ENCODE measurements around the gene TMEM11. TPM values are rescaled to one million over a fixed set of nuclear protein-coding genes. Genes with fewer than 3 reads are reported as not detected.

The TMEM11 gene
- total and polyA plus RNA-seq, 10 donors: 14.2 to 25.0 (median 20.3) TPM

DNA sequence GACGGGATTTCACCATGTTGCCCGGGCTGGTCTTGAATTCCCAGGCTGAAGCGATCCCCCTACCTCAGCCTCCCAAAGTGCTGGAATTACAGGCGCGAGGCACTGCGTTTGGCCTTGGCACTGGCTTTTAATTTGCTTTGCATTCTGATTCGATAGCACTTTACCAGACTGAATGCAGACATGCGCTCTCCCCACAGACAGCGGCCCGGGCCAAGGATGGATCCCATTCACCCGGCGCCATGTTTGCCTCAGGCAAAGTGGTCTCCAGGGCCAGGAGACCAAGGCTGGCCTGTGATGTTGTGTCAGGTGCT, 45.5 kb downstream of the TMEM11 start:
- no peak for TF ChIP-seq POLR2A (IDR thresholded peaks at IDR 0.05)
- TF ChIP-seq, protein P1, sequence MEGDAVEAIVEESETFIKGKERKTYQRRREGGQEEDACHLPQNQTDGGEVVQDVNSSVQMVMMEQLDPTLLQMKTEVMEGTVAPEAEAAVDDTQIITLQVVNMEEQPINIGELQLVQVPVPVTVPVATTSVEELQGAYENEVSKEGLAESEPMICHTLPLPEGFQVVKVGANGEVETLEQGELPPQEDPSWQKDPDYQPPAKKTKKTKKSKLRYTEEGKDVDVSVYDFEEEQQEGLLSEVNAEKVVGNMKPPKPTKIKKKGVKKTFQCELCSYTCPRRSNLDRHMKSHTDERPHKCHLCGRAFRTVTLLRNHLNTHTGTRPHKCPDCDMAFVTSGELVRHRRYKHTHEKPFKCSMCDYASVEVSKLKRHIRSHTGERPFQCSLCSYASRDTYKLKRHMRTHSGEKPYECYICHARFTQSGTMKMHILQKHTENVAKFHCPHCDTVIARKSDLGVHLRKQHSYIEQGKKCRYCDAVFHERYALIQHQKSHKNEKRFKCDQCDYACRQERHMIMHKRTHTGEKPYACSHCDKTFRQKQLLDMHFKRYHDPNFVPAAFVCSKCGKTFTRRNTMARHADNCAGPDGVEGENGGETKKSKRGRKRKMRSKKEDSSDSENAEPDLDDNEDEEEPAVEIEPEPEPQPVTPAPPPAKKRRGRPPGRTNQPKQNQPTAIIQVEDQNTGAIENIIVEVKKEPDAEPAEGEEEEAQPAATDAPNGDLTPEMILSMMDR (IDR thresholded peaks at IDR 0.05 in 8 of 11, conservative IDR thresholded peaks at IDR 0.05 in 3 of 11): no peak
- no peak for TF ChIP-seq POLR2AphosphoS5 (IDR thresholded peaks at IDR 0.05)
- 96 to 99% (median 98%) methylated on average over 12 of the region's 12 CpGs for WGBS, 5 donors
- intact Hi-C loops (cut with DNase I; ENCODE audit: low total_unique reads): no loop called here
- Histone ChIP-seq H3K4me3 (no peak overlapping the region), H3K9me3 (no peaks in the 10 kb centered on the region), H3K36me3 (peaks cover 0 to 29% (median 2%) of the 10 kb centered on the region in 6 donors), H3K27me3 (replicated peaks in 1 of 7) (no peaks in the 10 kb centered on the region), H3K4me1 (peaks cover 16 to 83% (median 35%) of the 10 kb centered on the region in 6 donors), H3K27ac (no peak overlapping the region)
- DNase-seq: no peak

DNA sequence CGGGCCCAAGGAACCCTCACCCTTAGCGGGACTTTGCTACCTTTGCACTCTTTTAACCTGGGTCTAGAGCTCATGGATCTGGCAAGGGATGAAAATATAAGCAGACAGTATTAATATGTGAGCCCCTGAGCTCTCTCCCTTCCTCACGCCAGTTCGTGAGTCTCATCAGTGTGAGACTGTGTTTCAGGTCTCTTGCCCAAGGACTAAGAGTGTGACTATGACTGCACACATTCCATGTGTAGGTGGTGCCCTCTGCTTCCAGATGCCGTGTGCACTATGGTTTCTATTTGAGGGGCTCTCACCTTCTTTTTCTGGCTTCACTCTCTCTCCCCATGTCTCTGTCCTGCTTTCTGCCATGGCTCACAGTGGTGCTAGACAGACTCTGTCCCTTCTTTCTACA, 46.7 kb downstream of the TMEM11 start:
- H3K27ac ChIP-seq: peak overlapping the region in 5 of 8 donors; percentile 9 to 55 (median 40)
- no peak for DNase-seq
- H3K36me3 ChIP-seq: peaks cover 0 to 16% (median under 1%) of the 10 kb centered on the region in 6 donors
- TF ChIP-seq, protein P1 (IDR thresholded peaks at IDR 0.05 in 8 of 11, conservative IDR thresholded peaks at IDR 0.05 in 3 of 11): no peak
- no peak for TF ChIP-seq POLR2A (IDR thresholded peaks at IDR 0.05)
- no peak for TF ChIP-seq POLR2AphosphoS5 (IDR thresholded peaks at IDR 0.05)
- no peak overlapping the region for H3K4me3 ChIP-seq
- H3K27me3 ChIP-seq (replicated peaks in 1 of 7): no peaks in the 10 kb centered on the region
- WGBS, 5 donors: 78 to 86% (median 82%) methylated on average over 5 of the region's 5 CpGs
- no peaks in the 10 kb centered on the region for H3K9me3 ChIP-seq
- intact Hi-C loops (cut with DNase I; ENCODE audit: low total_unique reads): no loop called here
- H3K4me1 ChIP-seq: peaks cover 10 to 86% (median 35%) of the 10 kb centered on the region in 6 donors

DNA sequence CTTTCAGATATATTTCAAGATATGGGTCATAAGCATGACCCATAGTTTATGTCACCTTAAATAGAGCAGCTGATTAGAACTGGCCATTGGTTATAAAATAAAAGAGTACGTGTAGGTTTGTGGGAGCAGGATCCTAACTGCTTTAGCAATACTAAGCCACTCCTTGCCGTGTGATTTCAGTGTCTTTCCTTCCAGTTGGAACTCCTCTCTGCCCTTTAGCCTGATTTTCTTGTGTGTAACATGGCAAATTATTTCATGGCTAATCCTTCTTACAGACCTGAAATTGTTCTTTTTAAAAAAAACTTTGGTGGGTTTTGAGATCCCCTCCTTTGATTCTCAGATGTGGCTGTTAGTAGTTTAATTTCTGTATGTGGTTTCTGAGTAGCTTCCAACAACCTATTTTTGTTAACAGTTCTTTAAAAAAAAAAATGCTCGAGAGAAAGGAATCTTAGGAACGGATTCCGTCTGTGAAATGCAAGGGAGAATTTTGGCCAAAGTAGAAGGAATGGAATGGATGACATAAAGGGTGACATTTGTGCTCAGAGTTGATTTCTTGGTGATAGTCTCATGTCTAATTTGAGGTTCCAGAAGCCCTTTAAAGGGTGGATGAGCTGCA, 47.3 kb downstream of the TMEM11 start:
- DNase-seq: no peak
- WGBS, 5 donors: 68 to 78% (median 73%) methylated on average over 5 of the region's 5 CpGs
- Histone ChIP-seq H3K4me1 (peaks cover 10 to 86% (median 35%) of the 10 kb centered on the region in 6 donors), H3K4me3 (no peak overlapping the region), H3K27me3 (replicated peaks in 1 of 7) (no peaks in the 10 kb centered on the region), H3K9me3 (no peaks in the 10 kb centered on the region), H3K36me3 (peaks cover 0 to 11% (median 0%) of the 10 kb centered on the region in 6 donors), H3K27ac (peak overlapping the region in 6 of 8 donors; percentile 9 to 55 (median 47))
- intact Hi-C loops (cut with DNase I; ENCODE audit: low total_unique reads): no loop called here
- TF ChIP-seq, protein P1 (IDR thresholded peaks at IDR 0.05 in 8 of 11, conservative IDR thresholded peaks at IDR 0.05 in 3 of 11): no peak
- TF ChIP-seq POLR2AphosphoS5 (IDR thresholded peaks at IDR 0.05) (no peak), POLR2A (IDR thresholded peaks at IDR 0.05) (no peak)

DNA sequence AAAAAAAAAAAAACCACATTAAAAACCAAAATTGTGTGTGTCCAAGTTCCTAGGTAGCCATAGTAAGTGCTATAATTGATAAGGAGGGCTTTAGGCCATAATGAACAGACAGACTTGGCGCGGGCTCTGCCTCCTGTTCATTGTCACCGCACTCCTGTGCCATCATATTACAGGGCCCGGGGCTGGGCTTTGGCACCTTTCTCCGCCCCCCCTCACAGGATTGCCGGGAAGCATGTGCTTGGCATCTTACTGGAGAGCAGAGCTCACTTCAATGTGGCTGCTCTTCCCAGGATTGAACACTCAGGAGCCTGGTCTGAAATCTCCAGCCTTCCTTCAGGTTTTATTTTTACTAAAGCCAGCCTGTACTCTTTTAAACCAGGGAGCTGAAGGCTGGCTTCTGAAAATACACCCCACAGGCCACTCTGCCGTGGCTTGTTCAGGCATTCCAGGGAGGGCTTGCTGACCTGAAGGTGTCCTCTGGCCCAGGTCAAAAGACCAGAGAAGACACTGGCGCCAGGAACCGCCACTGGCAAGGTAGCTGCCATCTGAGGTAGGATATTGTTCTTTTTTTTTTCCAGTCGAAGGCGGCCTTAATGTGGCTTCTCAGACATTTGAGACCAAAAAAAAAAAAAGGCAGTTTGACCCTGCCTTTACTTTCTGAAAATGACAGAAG, 47.9 kb downstream of the TMEM11 start:
- Histone ChIP-seq H3K27ac (peak overlapping the region in 6 of 8 donors; percentile 9 to 55 (median 47)), H3K36me3 (peaks cover 0 to 11% (median 0%) of the 10 kb centered on the region in 6 donors), H3K27me3 (replicated peaks in 1 of 7) (no peaks in the 10 kb centered on the region), H3K4me3 (no peak overlapping the region), H3K4me1 (peaks cover 10 to 86% (median 32%) of the 10 kb centered on the region in 6 donors), H3K9me3 (no peaks in the 10 kb centered on the region)
- WGBS, 5 donors: 86 to 92% (median 91%) methylated on average over 11 of the region's 11 CpGs
- DNase-seq: no peak
- TF ChIP-seq POLR2A (IDR thresholded peaks at IDR 0.05) (no peak), POLR2AphosphoS5 (IDR thresholded peaks at IDR 0.05) (no peak)
- TF ChIP-seq, protein P1 (IDR thresholded peaks at IDR 0.05 in 8 of 11, conservative IDR thresholded peaks at IDR 0.05 in 3 of 11): no peak
- intact Hi-C loops (cut with DNase I; ENCODE audit: low total_unique reads): no loop called here
